ENCODE data around the gene PBLD.

DNA sequence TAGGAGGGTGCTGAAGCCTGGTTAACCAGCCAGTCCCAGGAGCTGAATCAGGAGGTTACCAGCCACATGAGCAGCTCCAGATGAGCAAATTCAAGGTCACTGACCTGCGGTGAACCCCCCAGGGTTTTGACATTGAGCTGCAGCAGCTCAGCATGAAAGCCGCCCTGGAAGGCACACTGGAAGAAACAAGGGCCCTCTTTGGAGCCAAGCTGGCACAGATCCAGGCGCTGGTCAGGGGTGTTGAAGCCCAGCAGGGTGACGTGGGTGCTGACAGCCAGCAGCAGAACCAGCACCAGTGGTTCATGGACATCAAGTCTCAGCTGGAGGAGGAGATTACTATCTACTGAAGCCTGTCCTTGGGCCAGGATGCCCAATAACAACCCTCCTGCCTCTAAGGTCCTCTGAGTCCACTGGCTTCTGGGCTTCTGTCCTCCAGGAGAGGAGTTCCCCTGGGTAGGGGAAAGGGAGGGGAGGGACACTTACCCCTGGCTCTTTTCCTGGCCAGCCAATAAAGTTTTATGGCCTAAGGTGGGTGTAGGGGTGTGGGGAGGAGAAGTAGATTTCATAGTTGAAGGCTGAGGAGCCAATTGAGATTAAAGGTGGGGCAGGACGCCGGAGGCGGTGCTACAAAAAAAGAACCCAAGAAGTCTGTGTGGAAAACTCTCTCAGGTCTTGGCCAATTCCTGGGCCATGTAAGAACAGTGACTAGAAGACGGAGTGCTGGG lies 71.4 kb downstream of the PBLD start:
- TF ChIP-seq, protein P1, sequence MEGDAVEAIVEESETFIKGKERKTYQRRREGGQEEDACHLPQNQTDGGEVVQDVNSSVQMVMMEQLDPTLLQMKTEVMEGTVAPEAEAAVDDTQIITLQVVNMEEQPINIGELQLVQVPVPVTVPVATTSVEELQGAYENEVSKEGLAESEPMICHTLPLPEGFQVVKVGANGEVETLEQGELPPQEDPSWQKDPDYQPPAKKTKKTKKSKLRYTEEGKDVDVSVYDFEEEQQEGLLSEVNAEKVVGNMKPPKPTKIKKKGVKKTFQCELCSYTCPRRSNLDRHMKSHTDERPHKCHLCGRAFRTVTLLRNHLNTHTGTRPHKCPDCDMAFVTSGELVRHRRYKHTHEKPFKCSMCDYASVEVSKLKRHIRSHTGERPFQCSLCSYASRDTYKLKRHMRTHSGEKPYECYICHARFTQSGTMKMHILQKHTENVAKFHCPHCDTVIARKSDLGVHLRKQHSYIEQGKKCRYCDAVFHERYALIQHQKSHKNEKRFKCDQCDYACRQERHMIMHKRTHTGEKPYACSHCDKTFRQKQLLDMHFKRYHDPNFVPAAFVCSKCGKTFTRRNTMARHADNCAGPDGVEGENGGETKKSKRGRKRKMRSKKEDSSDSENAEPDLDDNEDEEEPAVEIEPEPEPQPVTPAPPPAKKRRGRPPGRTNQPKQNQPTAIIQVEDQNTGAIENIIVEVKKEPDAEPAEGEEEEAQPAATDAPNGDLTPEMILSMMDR (optimal IDR thresholded peaks at IDR 0.05 in 1 of 3, IDR thresholded peaks at IDR 0.05 in 1 of 3, conservative IDR thresholded peaks at IDR 0.05 in 1 of 3; ENCODE audit: extremely low read depth in 1 of 3, insufficient read depth in 2 of 3, low read length in 3 of 3), result no peak
- no peak for TF ChIP-seq EZH2 (IDR thresholded peaks at IDR 0.05; ENCODE audit: low read length)

All from keratinocyte (primary cell).